Upper lobe of left lung (tissue), 6 donors: ENCODE data around the gene NEDD4L. TPM values are rescaled to one million over a fixed set of nuclear protein-coding genes. Genes with fewer than 3 reads are reported as not detected.

Experiments used
- ATAC-seq, 2 donors: fragments of 200-7000 bp; cut with Tn5 transposase; one replicate each; pipeline ENCODE4 v1.9.1; 2022; ENCODE audit warnings: mild to moderate bottlenecking in 2 of 2, moderate library complexity in 2 of 2; ENCODE audit not compliant: low FRiP score in 2 of 2
- DNase-seq, 2 donors: peaks; one replicate each; pipeline ENCODE4 v3.0.0-alpha.2; 2019 to 2020
- H3K27ac ChIP-seq, 4 donors: fragments of 200-600 bp; sonication (generic); one replicate each; pipeline ENCODE4 v1.5.1; 2016 to 2019
- H3K27me3 ChIP-seq, 4 donors: fragments of 200-600 bp; sonication (generic); one replicate each; pipeline ENCODE4 v1.5.1; 2017 to 2019
- H3K36me3 ChIP-seq, 4 donors: fragments of 200-600 bp; sonication (generic); one replicate each; pipeline ENCODE4 v1.5.1; 2016 to 2019
- H3K4me1 ChIP-seq, 4 donors: fragments of 200-600 bp; sonication (generic); one replicate each; pipeline ENCODE4 v1.5.1; 2018 to 2019
- H3K4me3 ChIP-seq, 4 donors: fragments of 200-600 bp; sonication (generic); one replicate each; pipeline ENCODE4 v1.5.1; 2017 to 2019; ENCODE audit warnings: mild to moderate bottlenecking in 2 of 4, moderate library complexity in 1 of 4
- H3K9me3 ChIP-seq, 4 donors: fragments of 200-600 bp; sonication (generic); one replicate each; pipeline ENCODE4 v1.5.1; 2018 to 2019
- EP300 ChIP-seq, 4 donors: sonication (generic); formaldehyde crosslinking; IDR thresholded peaks; one replicate each; pipeline ENCODE4 v1.5.1; 2017; ENCODE audit warnings: antibody characterized with exemption in 4 of 4, control low read depth in 2 of 4
- POLR2A ChIP-seq, 4 donors: fragments of 450-650 bp; IDR thresholded peaks; one replicate each; pipeline ENCODE4 v1.5.1; 2016 to 2017; ENCODE audit warnings: antibody characterized with exemption in 4 of 4, mild to moderate bottlenecking in 2 of 4
- POLR2AphosphoS5 ChIP-seq, 2 donors: sonication (generic); formaldehyde crosslinking; IDR thresholded peaks; one replicate each; pipeline ENCODE4 v1.5.1; 2017; ENCODE audit warnings: antibody characterized with exemption in 2 of 2
- WGBS, 2 donors: methylation state at CpG; one replicate each; pipeline ENCODE4 v1.1.5; 2017 to 2018; 5-methylcytosine and 5-hydroxymethylcytosine counted together
- total RNA-seq, 6 donors: library from RNA; depleted of rRNA in 4 of 6; stranded (reverse); fragments of >200 nt in 4 of 6; gene quantifications; one replicate each; pipeline versions ENCODE4 v1.1.0 to v1.2.1, GENCODE V29; 2016 to 2021
- TF ChIP-seq, protein P1 (sequence below), 6 experiments: fragments of 450-650 bp in 4 of 6; fragments of 200-600 bp in 2 of 6; sonication (generic) in 2 of 6; IDR thresholded peaks; one replicate each; pipeline ENCODE4 v1.5.1; 2016 to 2019; ENCODE audit warnings: antibody characterized with exemption in 6 of 6
- donor health status: DM: no; HTN: no; CAD: no; lungs with moderate emphysema.
- donor health status: DM: no; HTN: yes; CAD: no; lungs with severe emphysema.

The NEDD4L gene
- total RNA-seq, 6 donors from 2014 or later, result 148 to 491 (median 300) TPM

DNA sequence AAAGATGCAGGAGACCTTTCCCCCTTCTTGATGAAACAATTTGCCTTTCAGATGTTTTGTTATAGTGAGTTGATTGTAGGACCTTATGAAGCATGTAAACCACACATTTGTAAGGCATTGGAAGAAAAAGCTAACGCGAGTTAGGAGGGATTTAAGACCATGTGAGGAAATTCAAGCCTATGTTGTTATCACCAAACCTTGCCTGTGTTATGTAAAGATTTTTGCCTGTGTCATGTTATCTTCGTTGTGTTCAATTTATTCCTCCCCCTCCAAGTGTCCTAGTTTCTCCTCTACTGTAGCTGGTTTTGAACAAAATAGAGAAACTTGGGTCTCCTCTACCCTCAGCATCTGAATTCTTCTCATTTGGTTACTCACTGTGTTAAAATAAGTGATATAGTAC, 173.0 kb downstream of the NEDD4L start:
- H3K27ac ChIP-seq, result peak overlapping the region in 1 of 4 donors; percentile 3
- TF ChIP-seq EP300 (IDR thresholded peaks at IDR 0.05) (no peak), POLR2AphosphoS5 (IDR thresholded peaks at IDR 0.05) (no peak), POLR2A (IDR thresholded peaks at IDR 0.05) (no peak)
- TF ChIP-seq, protein P1, sequence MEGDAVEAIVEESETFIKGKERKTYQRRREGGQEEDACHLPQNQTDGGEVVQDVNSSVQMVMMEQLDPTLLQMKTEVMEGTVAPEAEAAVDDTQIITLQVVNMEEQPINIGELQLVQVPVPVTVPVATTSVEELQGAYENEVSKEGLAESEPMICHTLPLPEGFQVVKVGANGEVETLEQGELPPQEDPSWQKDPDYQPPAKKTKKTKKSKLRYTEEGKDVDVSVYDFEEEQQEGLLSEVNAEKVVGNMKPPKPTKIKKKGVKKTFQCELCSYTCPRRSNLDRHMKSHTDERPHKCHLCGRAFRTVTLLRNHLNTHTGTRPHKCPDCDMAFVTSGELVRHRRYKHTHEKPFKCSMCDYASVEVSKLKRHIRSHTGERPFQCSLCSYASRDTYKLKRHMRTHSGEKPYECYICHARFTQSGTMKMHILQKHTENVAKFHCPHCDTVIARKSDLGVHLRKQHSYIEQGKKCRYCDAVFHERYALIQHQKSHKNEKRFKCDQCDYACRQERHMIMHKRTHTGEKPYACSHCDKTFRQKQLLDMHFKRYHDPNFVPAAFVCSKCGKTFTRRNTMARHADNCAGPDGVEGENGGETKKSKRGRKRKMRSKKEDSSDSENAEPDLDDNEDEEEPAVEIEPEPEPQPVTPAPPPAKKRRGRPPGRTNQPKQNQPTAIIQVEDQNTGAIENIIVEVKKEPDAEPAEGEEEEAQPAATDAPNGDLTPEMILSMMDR (IDR thresholded peaks at IDR 0.05), result no peak
- H3K36me3 ChIP-seq, result no peaks in the 10 kb centered on the region
- ATAC-seq (no peak), DNase-seq (no peak)
- H3K4me3 ChIP-seq, result no peak overlapping the region
- 76 to 87% methylated on average over 3 of the region's 3 CpGs for WGBS, 2 donors
- peaks cover 12 to 36% (median 20%) of the 10 kb centered on the region in 4 donors for H3K4me1 ChIP-seq
- H3K27me3 ChIP-seq, result no peaks in the 10 kb centered on the region
- H3K9me3 ChIP-seq, result no peaks in the 10 kb centered on the region

DNA sequence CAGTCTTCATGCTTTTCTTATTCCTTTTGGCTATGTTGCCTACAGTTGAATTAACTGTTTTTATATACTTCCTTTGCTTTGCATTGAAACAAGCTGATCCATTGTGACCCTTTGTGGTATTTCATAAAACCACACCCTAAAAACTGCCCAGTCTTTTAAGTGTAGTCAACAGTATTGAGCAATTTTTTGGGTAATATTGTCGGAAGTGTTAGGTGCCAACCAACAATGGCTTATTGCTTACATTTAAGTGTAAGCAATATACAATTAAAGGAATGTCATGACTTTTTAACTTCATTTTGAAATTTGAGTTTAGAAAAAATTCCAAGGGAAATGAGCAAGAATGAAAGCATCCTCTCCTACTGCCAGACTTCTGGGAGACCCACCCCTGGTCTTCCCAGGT, 174.1 kb downstream of the NEDD4L start:
- H3K4me3 ChIP-seq, result no peak overlapping the region
- TF ChIP-seq, protein P1 (IDR thresholded peaks at IDR 0.05), result no peak
- TF ChIP-seq POLR2AphosphoS5 (IDR thresholded peaks at IDR 0.05) (no peak), POLR2A (IDR thresholded peaks at IDR 0.05) (no peak), EP300 (IDR thresholded peaks at IDR 0.05) (no peak)
- peaks cover 12 to 37% (median 22%) of the 10 kb centered on the region in 4 donors for H3K4me1 ChIP-seq
- H3K27ac ChIP-seq, result peak overlapping the region in 1 of 4 donors; percentile 11
- 25 to 28% methylated on average over 1 of the region's 1 CpG for WGBS, 2 donors
- H3K36me3 ChIP-seq, result no peaks in the 10 kb centered on the region
- ATAC-seq, result no peak
- no peaks in the 10 kb centered on the region for H3K9me3 ChIP-seq
- no peaks in the 10 kb centered on the region for H3K27me3 ChIP-seq
- no peak for DNase-seq

DNA sequence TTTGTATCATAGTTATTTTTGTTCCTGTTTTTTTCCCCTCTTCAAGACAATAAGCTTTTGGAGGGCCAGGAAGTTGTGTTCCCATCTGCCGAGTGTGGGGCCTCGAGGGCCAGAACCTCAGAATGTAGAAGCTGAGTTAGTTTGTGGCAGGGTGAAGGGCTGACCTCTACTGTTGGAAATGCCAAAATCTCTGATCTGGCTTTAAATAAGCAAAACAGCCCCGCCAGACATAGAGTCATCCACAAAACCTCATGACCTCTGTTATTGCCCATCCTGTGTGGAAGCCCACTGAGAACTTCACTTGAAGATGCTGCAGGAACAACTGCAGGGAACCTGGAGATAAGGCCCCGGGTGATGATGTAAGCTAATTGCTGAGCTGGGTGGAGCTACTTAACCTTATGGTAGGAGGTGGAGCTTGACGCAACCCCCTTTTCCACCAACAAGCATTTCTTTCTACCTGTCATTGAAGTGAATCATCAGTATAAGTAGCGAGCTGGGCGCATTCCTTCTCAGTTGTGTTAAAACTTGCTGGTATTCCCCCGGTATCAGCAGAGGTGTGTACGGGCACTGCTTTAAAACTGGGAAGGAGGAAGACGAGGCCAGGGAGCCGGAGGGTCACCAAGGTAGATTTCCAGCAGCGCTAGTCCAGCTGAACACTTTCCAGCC, 177.2 kb downstream of the NEDD4L start:
- TF ChIP-seq, protein P1 (IDR thresholded peaks at IDR 0.05), result no peak
- TF ChIP-seq POLR2AphosphoS5 (IDR thresholded peaks at IDR 0.05), result peak; percentile 82 to 91
- peak in 2 of 4 donors; percentile 50 to 85 for TF ChIP-seq EP300 (IDR thresholded peaks at IDR 0.05)
- TF ChIP-seq POLR2A (IDR thresholded peaks at IDR 0.05), result peak in 3 of 4 donors; percentile 49 to 95 (median 83)
- peaks cover 26 to 53% (median 44%) of the 10 kb centered on the region in 4 donors for H3K4me1 ChIP-seq
- H3K4me3 ChIP-seq, result peak overlapping the region in 3 of 4 donors; percentile 36 to 47 (median 46)
- peak overlapping the region; percentile 80 to 90 (median 82) for H3K27ac ChIP-seq
- DNase-seq (peak in 1 of 2 donors; percentile 88), ATAC-seq (peak; percentile 51 to 83)
- no peaks in the 10 kb centered on the region for H3K27me3 ChIP-seq
- WGBS, 2 donors, result 61 to 73% methylated on average over 12 of the region's 12 CpGs
- no peaks in the 10 kb centered on the region for H3K9me3 ChIP-seq
- H3K36me3 ChIP-seq, result no peaks in the 10 kb centered on the region

DNA sequence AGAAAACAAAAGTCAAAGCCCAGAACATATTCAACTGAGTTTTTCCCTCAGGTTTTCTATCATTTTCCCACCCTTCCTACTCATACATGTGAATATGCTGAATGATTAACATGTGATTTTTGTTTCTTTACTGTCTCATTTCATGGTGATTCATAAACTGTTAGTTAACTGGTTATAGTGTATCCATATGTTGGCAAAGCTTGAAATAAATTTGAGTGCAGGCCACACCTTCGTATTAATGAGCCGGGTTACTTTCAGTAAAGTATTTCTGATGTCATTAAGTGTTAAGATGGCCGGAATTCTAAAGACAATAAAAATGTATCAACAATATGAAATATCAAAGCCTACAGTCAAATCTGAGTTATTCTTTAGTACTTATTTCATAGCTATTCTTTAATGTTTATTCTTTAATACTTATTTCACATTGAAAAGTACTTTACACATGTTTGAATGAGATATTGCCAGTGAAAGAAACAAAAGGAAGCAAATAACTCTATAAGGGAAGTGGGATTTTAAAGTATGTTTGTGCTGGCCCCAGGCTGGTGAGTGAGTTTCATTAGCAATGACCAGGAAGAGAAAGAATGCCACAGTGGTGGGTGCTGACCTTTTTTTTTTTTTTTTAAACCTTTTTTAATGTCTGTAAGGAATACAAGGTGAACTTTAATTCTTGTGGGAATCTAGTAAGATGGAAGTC, 178.6 kb downstream of the NEDD4L start:
- DNase-seq (no peak), ATAC-seq (no peak)
- peak overlapping the region; percentile 80 to 90 (median 82) for H3K27ac ChIP-seq
- no peaks in the 10 kb centered on the region for H3K27me3 ChIP-seq
- peaks cover 26 to 48% (median 42%) of the 10 kb centered on the region in 4 donors for H3K4me1 ChIP-seq
- TF ChIP-seq EP300 (IDR thresholded peaks at IDR 0.05), result no peak
- TF ChIP-seq POLR2A (IDR thresholded peaks at IDR 0.05), result no peak
- TF ChIP-seq POLR2AphosphoS5 (IDR thresholded peaks at IDR 0.05), result no peak
- TF ChIP-seq, protein P1 (IDR thresholded peaks at IDR 0.05), result no peak
- WGBS, 2 donors, result 42 to 61% methylated on average over 3 of the region's 3 CpGs
- H3K36me3 ChIP-seq, result no peaks in the 10 kb centered on the region
- H3K9me3 ChIP-seq, result no peaks in the 10 kb centered on the region
- peak overlapping the region in 3 of 4 donors; percentile 36 to 47 (median 46) for H3K4me3 ChIP-seq
